ENCODE results near the gene WNT7B. TPM values are rescaled to one million over a fixed set of nuclear protein-coding genes. Genes with fewer than 3 reads are reported as not detected.

WNT7B gene
- total and polyA plus RNA-seq, 10 donors, result not detected

- TF ChIP-seq POLR2AphosphoS5 (IDR thresholded peaks at IDR 0.05), result no peak
- no peak for TF ChIP-seq POLR2A (IDR thresholded peaks at IDR 0.05)
- no peak for TF ChIP-seq CTCF (IDR thresholded peaks at IDR 0.05 in 8 of 11, conservative IDR thresholded peaks at IDR 0.05 in 3 of 11)
- Histone ChIP-seq H3K4me1 (peaks cover 0 to 2% (median 0%) of the 10 kb centered on the region in 6 donors), H3K27me3 (replicated peaks in 1 of 7) (no peaks in the 10 kb centered on the region), H3K36me3 (no peaks in the 10 kb centered on the region), H3K27ac (no peak overlapping the region), H3K9me3 (peaks cover 0 to 33% (median 22%) of the 10 kb centered on the region in 8 donors), H3K4me3 (no peak overlapping the region)
- intact Hi-C loops (cut with DNase I; ENCODE audit: low total_unique reads), result no loop called here
- DNase-seq, result no peak
- WGBS, 5 donors, result 44 to 65% (median 48%) methylated on average over 1 of the region's 1 CpG
Measured at GRCh38 chr22:45984316-45984916, 7.5 kb upstream of the WNT7B start.

- H3K27ac ChIP-seq, result no peak overlapping the region
- DNase-seq, result no peak
- WGBS, 5 donors, result 76 to 83% (median 82%) methylated on average over 5 of the region's 5 CpGs
- intact Hi-C loops (cut with DNase I; ENCODE audit: low total_unique reads), result no loop called here
- H3K9me3 ChIP-seq, result peaks cover 0 to 33% (median 22%) of the 10 kb centered on the region in 8 donors
- H3K36me3 ChIP-seq, result no peaks in the 10 kb centered on the region
- H3K4me3 ChIP-seq, result no peak overlapping the region
- peaks cover 0 to 4% (median 0%) of the 10 kb centered on the region in 7 donors for H3K27me3 ChIP-seq (replicated peaks in 1 of 7)
- peaks cover 4 to 8% (median 5%) of the 10 kb centered on the region in 6 donors for H3K4me1 ChIP-seq
- TF ChIP-seq CTCF (IDR thresholded peaks at IDR 0.05 in 8 of 11, conservative IDR thresholded peaks at IDR 0.05 in 3 of 11), result no peak
- no peak for TF ChIP-seq POLR2A (IDR thresholded peaks at IDR 0.05)
- TF ChIP-seq POLR2AphosphoS5 (IDR thresholded peaks at IDR 0.05), result no peak
Measured at GRCh38 chr22:45983797-45984196, 6.8 kb upstream of the WNT7B start.

- 93 to 96% (median 95%) methylated on average over 4 of the region's 4 CpGs for WGBS, 5 donors
- peaks cover 3 to 34% (median 25%) of the 10 kb centered on the region in 7 donors for H3K27me3 ChIP-seq (replicated peaks in 1 of 7)
- H3K36me3 ChIP-seq, result no peaks in the 10 kb centered on the region
- H3K9me3 ChIP-seq, result peaks cover 0 to 11% (median 10%) of the 10 kb centered on the region in 8 donors
- no peak overlapping the region for H3K4me3 ChIP-seq
- no peak overlapping the region for H3K27ac ChIP-seq
- no peak for TF ChIP-seq POLR2AphosphoS5 (IDR thresholded peaks at IDR 0.05)
- no peak for TF ChIP-seq POLR2A (IDR thresholded peaks at IDR 0.05)
- no peak for TF ChIP-seq CTCF (IDR thresholded peaks at IDR 0.05 in 8 of 11, conservative IDR thresholded peaks at IDR 0.05 in 3 of 11)
- intact Hi-C loops (cut with DNase I; ENCODE audit: low total_unique reads), result no loop called here
- peaks cover 11 to 35% (median 33%) of the 10 kb centered on the region in 6 donors for H3K4me1 ChIP-seq
- no peak for DNase-seq
Measured at GRCh38 chr22:45980761-45981160, 3.8 kb upstream of the WNT7B start.

- no peak for DNase-seq
- H3K27me3 ChIP-seq (replicated peaks in 1 of 7), result peaks cover 3 to 40% (median 30%) of the 10 kb centered on the region in 7 donors
- H3K9me3 ChIP-seq, result peaks cover 0 to 5% (median 5%) of the 10 kb centered on the region in 8 donors
- TF ChIP-seq POLR2A (IDR thresholded peaks at IDR 0.05) (no peak), POLR2AphosphoS5 (IDR thresholded peaks at IDR 0.05) (no peak), CTCF (IDR thresholded peaks at IDR 0.05 in 8 of 11, conservative IDR thresholded peaks at IDR 0.05 in 3 of 11) (no peak)
- no peak overlapping the region for H3K27ac ChIP-seq
- H3K4me3 ChIP-seq, result no peak overlapping the region
- no peaks in the 10 kb centered on the region for H3K36me3 ChIP-seq
- intact Hi-C loops (cut with DNase I; ENCODE audit: low total_unique reads), result no loop called here
- WGBS, 5 donors, result 94 to 100% (median 97%) methylated on average over 2 of the region's 2 CpGs
- H3K4me1 ChIP-seq, result peaks cover 11 to 41% (median 38%) of the 10 kb centered on the region in 6 donors
Measured at GRCh38 chr22:45980268-45980570, 3.3 kb upstream of the WNT7B start.

Data from spleen (tissue), 11 donors.